HepG2 (cell line): ENCODE results near the gene MMP17. TPM values are rescaled to one million over a fixed set of nuclear protein-coding genes. Genes with fewer than 3 reads are reported as not detected.

Experiments used
- ATAC-seq: fragments of 200-7000 bp; cut with Tn5 transposase; 3 replicates; pipeline ENCODE4 v1.9.1; 2020; ENCODE audit warnings: mild to moderate bottlenecking, moderate library complexity
- BruUV-seq: library from RNA; stranded (reverse); fragments of 400-500 nt; replicated peaks from 2 replicates; lab custom pipeline; 2021; lab: Mats Ljungman, UMichigan
- CTCF ChIA-PET: fragments of 300-600 bp; formaldehyde crosslinking; extraction: SDS; loops from one replicate; lab custom pipeline; 2021; ENCODE audit warnings: low total read pairs, inconsistent platforms, low intra/inter-chr PET ratio; lab: Yijun Ruan, JAX
- POLR2A ChIA-PET: fragments of 350-600 bp; sonication (Branson Sonifier 250); formaldehyde crosslinking; loops from one replicate; lab custom pipeline; 2020; ENCODE audit warnings: antibody characterized with exemption, inconsistent platforms; lab: Yijun Ruan, JAX
- DNase-seq: peaks from one replicate; pipeline ENCODE4 v3.0.0-alpha.2; 2015; ENCODE audit warnings: low spot score
- FAIRE-seq: peaks from 3 replicates; lab custom pipeline; 2011; peaks lifted over from hg19 to GRCh38; lab: Jason Lieb, UNC
- H2AFZ ChIP-seq: one replicate; pipeline ENCODE4 v1.6.1; 2011; ENCODE audit warnings: low read length, inconsistent platforms
- H3K27ac ChIP-seq: fragments of 300-600 bp; 3 replicates; pipeline ENCODE4 v1.8.0; 2011; ENCODE audit warnings: mixed run types, mild to moderate bottlenecking, mixed read lengths, low read length, inconsistent platforms; ENCODE audit not compliant: insufficient read depth; ENCODE audit errors: extremely low read length
- H3K27me3 ChIP-seq, 2 experiments: fragments of 200-600 bp in 1 of 2; 2 replicates in 1 of 2; 3 replicates in 1 of 2; pipeline versions ENCODE4 v1.6.0 to v1.8.0; 2011; ENCODE audit warnings: low read length in 2 of 2, mild to moderate bottlenecking in 2 of 2, moderate library complexity in 2 of 2, inconsistent platforms in 1 of 2; ENCODE audit not compliant: insufficient read depth in 2 of 2, control insufficient read depth in 1 of 2
- H3K36me3 ChIP-seq, 2 experiments: fragments of 200-600 bp in 1 of 2; replicated peaks in 1 of 2; 2 replicates in 1 of 2; 3 replicates in 1 of 2; pipeline versions ENCODE4 v1.5.1 to v1.8.0; 2011; ENCODE audit warnings: low read length in 2 of 2, inconsistent platforms in 1 of 2; ENCODE audit not compliant: insufficient read depth in 2 of 2, control insufficient read depth in 1 of 2
- H3K4me1 ChIP-seq: 2 replicates; pipeline ENCODE4 v1.5.1; 2012; ENCODE audit warnings: low read length, inconsistent platforms; ENCODE audit not compliant: insufficient read depth
- H3K4me2 ChIP-seq: 2 replicates; pipeline ENCODE4 v1.6.0; 2011; ENCODE audit warnings: low read depth, low read length, inconsistent platforms
- H3K4me3 ChIP-seq, 3 experiments: fragments of 200-600 bp in 1 of 3; sonication (generic), shearing (Covaris generic) in 1 of 3; replicated peaks in 1 of 3; 2 replicates each; pipeline ENCODE4 v1.5.1; 2011 to 2016; ENCODE audit warnings: low read length in 3 of 3, inconsistent platforms in 2 of 3, low read depth in 2 of 3, mild to moderate bottlenecking in 2 of 3, control low read depth in 1 of 3, mixed read lengths in 1 of 3; ENCODE audit not compliant: insufficient read depth in 1 of 3
- H3K79me2 ChIP-seq: one replicate; pipeline ENCODE4 v1.6.1; 2011; ENCODE audit warnings: low read length, inconsistent platforms; ENCODE audit not compliant: insufficient read depth
- H3K9ac ChIP-seq: 2 replicates; pipeline ENCODE4 v1.6.0; 2011; ENCODE audit warnings: mild to moderate bottlenecking, low read depth, low read length, inconsistent platforms; ENCODE audit not compliant: insufficient read depth
- H3K9me3 ChIP-seq: 2 replicates; pipeline ENCODE4 v1.5.1; 2012; ENCODE audit warnings: mild to moderate bottlenecking, low read length
- H4K20me1 ChIP-seq: 2 replicates; pipeline ENCODE4 v1.6.0; 2011; ENCODE audit warnings: inconsistent platforms, mild to moderate bottlenecking, low read length, moderate library complexity; ENCODE audit not compliant: insufficient read depth
- FLYWCH1 ChIP-seq: sonication (generic); formaldehyde crosslinking; IDR thresholded peaks from 2 replicates; pipeline ENCODE4 v1.8.1; 2023; ENCODE audit warnings: mild to moderate bottlenecking, missing genetic modification reagents
- GATAD1 ChIP-seq: IDR thresholded peaks from 2 replicates; pipeline ENCODE4 v1.6.1; 2016; ENCODE audit warnings: missing genetic modification reagents, missing compliant biosample characterization
- KDM5A ChIP-seq: fragments of 200-600 bp; sonication (generic); IDR thresholded peaks from 2 replicates; pipeline ENCODE4 v1.7.0; 2018; ENCODE audit warnings: antibody characterized with exemption, mild to moderate bottlenecking, low read length, borderline replicate concordance
- MTA1 ChIP-seq: sonication (generic); formaldehyde crosslinking; IDR thresholded peaks from 2 replicates; pipeline ENCODE4 v1.4.0; 2020; ENCODE audit warnings: missing genetic modification reagents, mild to moderate bottlenecking, borderline replicate concordance
- SAP130 ChIP-seq: IDR thresholded peaks from 2 replicates; pipeline ENCODE4 v1.6.1; 2016; ENCODE audit warnings: low read depth
- ZFP41 ChIP-seq: sonication (generic); formaldehyde crosslinking; IDR thresholded peaks from 2 replicates; pipeline ENCODE4 v1.4.0; 2020; ENCODE audit warnings: mild to moderate bottlenecking, missing genetic modification reagents, borderline replicate concordance
- ZNF557 ChIP-seq: sonication (generic); formaldehyde crosslinking; IDR thresholded peaks from 2 replicates; pipeline ENCODE4 v1.4.0; 2020; ENCODE audit warnings: missing genetic modification reagents
- ZNF75D ChIP-seq: sonication (generic); formaldehyde crosslinking; IDR thresholded peaks from 2 replicates; pipeline ENCODE4 v1.8.1; 2023; ENCODE audit warnings: missing genetic modification reagents, mild to moderate bottlenecking, borderline replicate concordance
- WGBS: methylation state at CpG from one replicate; pipeline ENCODE4 v1.1.6; 2017; ENCODE audit warnings: low lambda C conversion rate; 5-methylcytosine and 5-hydroxymethylcytosine counted together
- in situ Hi-C: cut with HindIII; loops from 2 replicates; pipeline ENCODE4 v1.10.0; 2017; ENCODE audit warnings: low pct_unique_long_range_greater_than_20kb; ENCODE audit not compliant: extremely low pct_ligation_motif_present
- intact Hi-C: fragments of 100-400 bp; cut with micrococcal nuclease; formaldehyde crosslinking; loops from one replicate; pipeline ENCODE4 v1.10.0; 2022; ENCODE audit not compliant: unreplicated experiment
- polyA plus RNA-seq, 8 experiments: library from polyadenylated mRNA; depleted of rRNA in 3 of 8; stranded (reverse) in 7 of 8; unstranded in 1 of 8; fragments of >200 nt; fragmentation: Illumina TruSeq in 4 of 8; extraction: Trizol in 4 of 8; gene quantifications; 2 replicates each; pipeline versions ENCODE4 v1.2.1 to v1.2.3, GENCODE V29; 2011 to 2016; ENCODE audit warnings: low read depth in 4 of 8, missing spikeins in 1 of 8, mixed read lengths in 1 of 8; ENCODE audit not compliant: insufficient read depth in 1 of 8
- total RNA-seq, 5 experiments: library from RNA; depleted of rRNA; stranded (reverse); fragments of >200 nt; fragmentation: Illumina TruSeq; extraction: Trizol; gene quantifications; 2 replicates each; pipeline ENCODE4 v1.2.3, GENCODE V29; 2016; ENCODE audit warnings: low read depth in 1 of 5
- TF ChIP-seq, protein P1 (sequence below): sonication (generic); formaldehyde crosslinking; IDR thresholded peaks from 2 replicates; pipeline ENCODE4 v1.5.1; 2020; ENCODE audit warnings: missing genetic modification reagents, mild to moderate bottlenecking, borderline replicate concordance
- TF ChIP-seq, protein P2 (sequence below): sonication (generic); formaldehyde crosslinking; IDR thresholded peaks from 2 replicates; pipeline ENCODE4 v1.8.1; 2023; ENCODE audit warnings: mild to moderate bottlenecking, missing genetic modification reagents
- TF ChIP-seq, protein P3 (sequence below): sonication (generic); formaldehyde crosslinking; IDR thresholded peaks from 2 replicates; pipeline ENCODE4 v1.8.1; 2023; ENCODE audit warnings: mild to moderate bottlenecking, missing genetic modification reagents, borderline replicate concordance

Gene MMP17
- total and polyA plus RNA-seq, 2 of the 13 experiments (the other 11 are each of a cell fraction or from before 2014, with no cell fraction given), result 0.55 to 0.80 TPM

DNA sequence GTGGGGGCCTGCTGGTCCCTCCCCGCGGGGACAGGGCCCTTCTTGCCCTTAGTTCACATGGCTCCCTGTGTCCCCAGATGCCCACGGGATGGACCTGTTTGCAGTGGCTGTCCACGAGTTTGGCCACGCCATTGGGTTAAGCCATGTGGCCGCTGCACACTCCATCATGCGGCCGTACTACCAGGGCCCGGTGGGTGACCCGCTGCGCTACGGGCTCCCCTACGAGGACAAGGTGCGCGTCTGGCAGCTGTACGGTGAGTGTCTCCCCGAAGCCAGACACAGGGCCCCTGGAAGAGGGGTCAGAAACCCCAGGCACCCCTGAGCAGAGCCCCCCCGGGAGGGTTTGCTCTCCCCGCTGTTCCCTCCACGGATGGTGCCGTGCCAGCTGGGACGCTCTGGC lies 13.4 kb downstream of the MMP17 start:
- H3K36me3 ChIP-seq, result no peaks in the 10 kb centered on the region
- TF ChIP-seq, protein P1, sequence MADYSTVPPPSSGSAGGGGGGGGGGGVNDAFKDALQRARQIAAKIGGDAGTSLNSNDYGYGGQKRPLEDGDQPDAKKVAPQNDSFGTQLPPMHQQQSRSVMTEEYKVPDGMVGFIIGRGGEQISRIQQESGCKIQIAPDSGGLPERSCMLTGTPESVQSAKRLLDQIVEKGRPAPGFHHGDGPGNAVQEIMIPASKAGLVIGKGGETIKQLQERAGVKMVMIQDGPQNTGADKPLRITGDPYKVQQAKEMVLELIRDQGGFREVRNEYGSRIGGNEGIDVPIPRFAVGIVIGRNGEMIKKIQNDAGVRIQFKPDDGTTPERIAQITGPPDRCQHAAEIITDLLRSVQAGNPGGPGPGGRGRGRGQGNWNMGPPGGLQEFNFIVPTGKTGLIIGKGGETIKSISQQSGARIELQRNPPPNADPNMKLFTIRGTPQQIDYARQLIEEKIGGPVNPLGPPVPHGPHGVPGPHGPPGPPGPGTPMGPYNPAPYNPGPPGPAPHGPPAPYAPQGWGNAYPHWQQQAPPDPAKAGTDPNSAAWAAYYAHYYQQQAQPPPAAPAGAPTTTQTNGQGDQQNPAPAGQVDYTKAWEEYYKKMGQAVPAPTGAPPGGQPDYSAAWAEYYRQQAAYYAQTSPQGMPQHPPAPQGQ (CRISPR knock-in tag), result no peak
- TF ChIP-seq MTA1 (CRISPR knock-in tag) (0 out of 2 replicates have a peak, but pooled peaks have one; percentile 6), ZNF557 (CRISPR knock-in tag) (no peak), FLYWCH1 (CRISPR knock-in tag) (no peak), KDM5A (no peak), GATAD1 (CRISPR knock-in tag) (no peak), SAP130 (no peak), ZFP41 (CRISPR knock-in tag) (no peak), ZNF75D (CRISPR knock-in tag) (no peak)
- TF ChIP-seq, protein P2, sequence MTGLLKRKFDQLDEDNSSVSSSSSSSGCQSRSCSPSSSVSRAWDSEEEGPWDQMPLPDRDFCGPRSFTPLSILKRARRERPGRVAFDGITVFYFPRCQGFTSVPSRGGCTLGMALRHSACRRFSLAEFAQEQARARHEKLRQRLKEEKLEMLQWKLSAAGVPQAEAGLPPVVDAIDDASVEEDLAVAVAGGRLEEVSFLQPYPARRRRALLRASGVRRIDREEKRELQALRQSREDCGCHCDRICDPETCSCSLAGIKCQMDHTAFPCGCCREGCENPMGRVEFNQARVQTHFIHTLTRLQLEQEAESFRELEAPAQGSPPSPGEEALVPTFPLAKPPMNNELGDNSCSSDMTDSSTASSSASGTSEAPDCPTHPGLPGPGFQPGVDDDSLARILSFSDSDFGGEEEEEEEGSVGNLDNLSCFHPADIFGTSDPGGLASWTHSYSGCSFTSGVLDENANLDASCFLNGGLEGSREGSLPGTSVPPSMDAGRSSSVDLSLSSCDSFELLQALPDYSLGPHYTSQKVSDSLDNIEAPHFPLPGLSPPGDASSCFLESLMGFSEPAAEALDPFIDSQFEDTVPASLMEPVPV (CRISPR knock-in tag), result 0 out of 2 replicates have a peak, but pooled peaks have one; percentile 3
- TF ChIP-seq, protein P3, sequence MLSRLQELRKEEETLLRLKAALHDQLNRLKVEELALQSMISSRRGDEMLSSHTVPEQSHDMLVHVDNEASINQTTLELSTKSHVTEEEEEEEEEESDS (CRISPR knock-in tag), result 0 out of 2 replicates have a peak, but pooled peaks have one; percentile 3
- no peaks in the 10 kb centered on the region; a peak in 2 of 5 replicates for H3K27me3 ChIP-seq
- no peak overlapping the region for H3K4me2 ChIP-seq
- H2AFZ ChIP-seq, result no peak overlapping the region
- no peaks in the 10 kb centered on the region for H3K9me3 ChIP-seq
- FAIRE-seq, result no peak
- H3K27ac ChIP-seq, result no peak overlapping the region
- ChIA-PET CTCF (no interaction called here), POLR2A (no interaction called here)
- 91% methylated on average over 8 of the region's 22 CpGs for WGBS
- no TSS peak for BruUV-seq
- no peaks in the 10 kb centered on the region for H4K20me1 ChIP-seq
- in situ Hi-C loops (loop anchor here (25.0 kb wide), 1 partner anchor 729 kb away; no protein-coding TSS in a partner anchor), intact Hi-C loops (no loop called here)
- no peak overlapping the region for H3K4me3 ChIP-seq
- peaks cover 16% of the 10 kb centered on the region for H3K4me1 ChIP-seq
- DNase-seq, result no peak
- no peaks in the 10 kb centered on the region for H3K79me2 ChIP-seq
- H3K9ac ChIP-seq, result no peak overlapping the region
- no peak for ATAC-seq
